ENCODE results near the gene CCNL1.
"Not testable (repeated sequence)": the region's sequence is repeated elsewhere in the genome, so short reads cannot be mapped to it uniquely, and the experiment has no call there.

The CCNL1 gene

GRCh38 chr3:157167371-157168042, 7.6 kb upstream of the CCNL1 start:
- DNase-seq: no peak

- DNase-seq: no peak
Measured at GRCh38 chr3:157166561-157166960, 6.6 kb upstream of the CCNL1 start.

- DNase-seq: no peak
Measured at GRCh38 chr3:157166115-157166514, 6.2 kb upstream of the CCNL1 start.

GRCh38 chr3:157163217-157163953, 3.4 kb upstream of the CCNL1 start:
- no peak for DNase-seq

- not testable (repeated sequence) for DNase-seq
Measured at GRCh38 chr3:157162620-157163019, 2.7 kb upstream of the CCNL1 start.

GRCh38 chr3:157160658-157161424, 894 bp upstream of the CCNL1 start:
- DNase-seq: peak; percentile 95

- peak; percentile 71 for DNase-seq
Measured at GRCh38 chr3:157159037-157159761, 748 bp downstream of the CCNL1 start.

GRCh38 chr3:157157836-157158235, 2.1 kb downstream of the CCNL1 start:
- DNase-seq: no peak

- peak; percentile 61 for DNase-seq
Measured at GRCh38 chr3:157156837-157157635, 2.9 kb downstream of the CCNL1 start.

- DNase-seq: no peak
Measured at GRCh38 chr3:157155591-157155990, 4.4 kb downstream of the CCNL1 start.

GRCh38 chr3:157154563-157155330, 5.2 kb downstream of the CCNL1 start:
- no peak for DNase-seq

GRCh38 chr3:157152930-157153329, 7.0 kb downstream of the CCNL1 start:
- no peak for DNase-seq

- no peak for DNase-seq
Measured at GRCh38 chr3:157152438-157152837, 7.5 kb downstream of the CCNL1 start.

GRCh38 chr3:157151627-157152026, 8.3 kb downstream of the CCNL1 start:
- peak; percentile 20 for DNase-seq

- no peak for DNase-seq
Measured at GRCh38 chr3:157151151-157151550, 8.8 kb downstream of the CCNL1 start.

GRCh38 chr3:157149136-157149696, 10.7 kb downstream of the CCNL1 start:
- DNase-seq: no peak

GRCh38 chr3:157148196-157148889, 11.6 kb downstream of the CCNL1 start:
- DNase-seq: no peak

GRCh38 chr3:157147099-157147803, 12.7 kb downstream of the CCNL1 start:
- DNase-seq: no peak

GRCh38 chr3:157145606-157146322, 14.2 kb downstream of the CCNL1 start:
- DNase-seq: no peak
